Astrocyte of the cerebellum (primary cell): Measurements from ENCODE around the gene SSH2.

Source experiments
- DNase-seq: peaks from one replicate; pipeline ENCODE4 v3.0.0-alpha.2; 2011; ENCODE audit warnings: low read depth
- H3K4me3 ChIP-seq: 2 replicates; pipeline ENCODE4 v1.5.1; 2011; ENCODE audit warnings: mild to moderate bottlenecking, low read depth, low read length, moderate library complexity
- CTCF ChIP-seq: IDR thresholded peaks from 2 replicates; pipeline ENCODE4 v1.5.1; 2012; ENCODE audit warnings: low read length, low read depth, moderate library complexity, mild to moderate bottlenecking; ENCODE audit errors: missing control alignments
- in situ Hi-C: cut with HindIII; loops from 2 replicates; pipeline ENCODE4 v1.10.0; 2017; ENCODE audit warnings: low sequenced_read_pairs

SSH2 gene

GRCh38 chr17:29892201-29892600 is 37.8 kb downstream of the SSH2 start:
- DNase-seq = no peak
- in situ Hi-C loops = no loop called here
- TF ChIP-seq CTCF = no peak
- no peak overlapping the region for H3K4me3 ChIP-seq

- no peak for TF ChIP-seq CTCF
- H3K4me3 ChIP-seq = no peak overlapping the region
- no peak for DNase-seq
- in situ Hi-C loops = no loop called here
These were observed 38.9 kb downstream of the SSH2 start for GRCh38 chr17:29891131-29891530.

- in situ Hi-C loops = no loop called here
- TF ChIP-seq CTCF = no peak
- no peak for DNase-seq
- H3K4me3 ChIP-seq = no peak overlapping the region
These were observed 44.9 kb downstream of the SSH2 start for GRCh38 chr17:29885031-29885640.

- in situ Hi-C loops = no loop called here
- no peak overlapping the region for H3K4me3 ChIP-seq
- TF ChIP-seq CTCF = no peak
- DNase-seq = no peak
These were observed 46.5 kb downstream of the SSH2 start for GRCh38 chr17:29883497-29883896.

- H3K4me3 ChIP-seq = no peak overlapping the region
- no peak for TF ChIP-seq CTCF
- no peak for DNase-seq
- in situ Hi-C loops = no loop called here
These were observed 48.8 kb downstream of the SSH2 start for GRCh38 chr17:29881256-29881655.

GRCh38 chr17:29880031-29880430 is 50.0 kb downstream of the SSH2 start:
- TF ChIP-seq CTCF = no peak
- no peak for DNase-seq
- in situ Hi-C loops = no loop called here
- no peak overlapping the region for H3K4me3 ChIP-seq
